NCI-H2227 (cell line): ENCODE measurements around the gene FIGNL2.
"Not testable (repeated sequence)": the region's sequence is repeated elsewhere in the genome, so short reads cannot be mapped to it uniquely, and the experiment has no call there.

ENCODE experiments used
- DNase-seq: peaks from one replicate; lab custom pipeline; 2025; ENCODE audit not compliant: unreplicated experiment; lab: John Stamatoyannopoulos, UW

Gene FIGNL2, protein sequence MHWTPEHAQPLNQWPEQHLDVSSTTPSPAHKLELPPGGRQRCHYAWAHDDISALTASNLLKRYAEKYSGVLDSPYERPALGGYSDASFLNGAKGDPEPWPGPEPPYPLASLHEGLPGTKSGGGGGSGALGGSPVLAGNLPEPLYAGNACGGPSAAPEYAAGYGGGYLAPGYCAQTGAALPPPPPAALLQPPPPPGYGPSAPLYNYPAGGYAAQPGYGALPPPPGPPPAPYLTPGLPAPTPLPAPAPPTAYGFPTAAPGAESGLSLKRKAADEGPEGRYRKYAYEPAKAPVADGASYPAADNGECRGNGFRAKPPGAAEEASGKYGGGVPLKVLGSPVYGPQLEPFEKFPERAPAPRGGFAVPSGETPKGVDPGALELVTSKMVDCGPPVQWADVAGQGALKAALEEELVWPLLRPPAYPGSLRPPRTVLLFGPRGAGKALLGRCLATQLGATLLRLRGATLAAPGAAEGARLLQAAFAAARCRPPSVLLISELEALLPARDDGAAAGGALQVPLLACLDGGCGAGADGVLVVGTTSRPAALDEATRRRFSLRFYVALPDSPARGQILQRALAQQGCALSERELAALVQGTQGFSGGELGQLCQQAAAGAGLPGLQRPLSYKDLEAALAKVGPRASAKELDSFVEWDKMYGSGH

DNA sequence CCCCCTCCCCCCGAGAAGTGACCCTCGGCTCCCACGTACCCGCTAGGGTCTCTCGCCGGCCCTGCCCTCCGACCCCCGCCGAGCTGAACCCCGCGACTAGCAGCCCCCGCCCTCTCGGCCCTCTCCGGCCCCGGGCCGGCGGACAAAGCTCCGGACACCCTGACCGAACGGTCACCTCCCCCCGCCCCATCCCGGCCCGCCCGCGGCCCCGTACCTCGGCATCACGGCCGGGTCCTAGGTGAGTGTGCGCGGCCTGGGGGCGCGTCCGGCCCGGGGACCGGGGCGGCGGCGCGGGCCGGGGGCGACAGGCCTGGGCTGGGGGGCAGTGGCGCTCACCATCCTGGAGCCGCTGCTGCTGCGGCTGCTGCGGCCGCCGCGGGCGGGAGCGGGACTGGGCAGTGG, at the start of gene FIGNL2:
Gene FIGNL2 (minus strand): TSS at position 393 of the 402 bp plus-strand sequence. CDS start 26,305 bp downstream, outside the sequence.
- no peak for DNase-seq

DNA sequence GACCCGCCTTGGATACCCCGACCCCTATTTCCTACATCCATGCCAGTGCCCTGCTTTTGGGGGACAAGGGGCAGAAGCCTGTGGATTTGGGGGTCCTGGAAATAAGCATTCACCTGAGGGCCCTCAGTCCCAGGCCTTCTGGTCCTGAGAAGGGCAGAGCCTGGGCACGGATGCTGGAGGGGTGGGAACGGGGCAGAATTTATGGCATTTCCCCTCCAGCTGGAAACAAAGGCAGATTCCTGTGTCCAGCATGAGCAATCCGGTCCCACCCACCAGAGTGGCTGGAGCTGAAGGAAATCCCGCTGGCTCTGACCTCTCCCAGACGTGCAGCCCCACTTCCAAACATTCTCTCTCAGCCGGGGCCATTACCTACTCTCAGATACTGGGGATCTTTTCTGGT, 48.7 kb upstream of the FIGNL2 start:
- no peak for DNase-seq

DNA sequence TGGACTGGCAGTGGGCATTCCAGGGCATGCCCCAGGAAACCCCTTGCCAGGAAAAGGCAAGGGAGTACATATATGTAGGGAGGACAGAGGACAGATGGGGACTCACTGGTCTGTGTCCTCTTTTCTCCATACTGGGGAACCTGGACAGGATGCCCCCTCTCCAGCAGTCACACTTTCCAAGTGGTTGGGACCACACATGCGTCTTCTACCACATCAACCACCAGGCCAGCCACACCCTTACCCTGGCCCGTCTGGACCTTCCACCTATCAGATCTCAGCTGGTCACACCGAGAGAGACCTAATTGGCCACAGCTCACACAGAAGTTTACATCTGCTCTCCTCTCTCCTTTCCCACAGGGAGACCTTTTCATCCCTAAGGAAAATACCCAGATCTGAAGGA, 47.7 kb upstream of the FIGNL2 start:
- DNase-seq, result no peak

DNA sequence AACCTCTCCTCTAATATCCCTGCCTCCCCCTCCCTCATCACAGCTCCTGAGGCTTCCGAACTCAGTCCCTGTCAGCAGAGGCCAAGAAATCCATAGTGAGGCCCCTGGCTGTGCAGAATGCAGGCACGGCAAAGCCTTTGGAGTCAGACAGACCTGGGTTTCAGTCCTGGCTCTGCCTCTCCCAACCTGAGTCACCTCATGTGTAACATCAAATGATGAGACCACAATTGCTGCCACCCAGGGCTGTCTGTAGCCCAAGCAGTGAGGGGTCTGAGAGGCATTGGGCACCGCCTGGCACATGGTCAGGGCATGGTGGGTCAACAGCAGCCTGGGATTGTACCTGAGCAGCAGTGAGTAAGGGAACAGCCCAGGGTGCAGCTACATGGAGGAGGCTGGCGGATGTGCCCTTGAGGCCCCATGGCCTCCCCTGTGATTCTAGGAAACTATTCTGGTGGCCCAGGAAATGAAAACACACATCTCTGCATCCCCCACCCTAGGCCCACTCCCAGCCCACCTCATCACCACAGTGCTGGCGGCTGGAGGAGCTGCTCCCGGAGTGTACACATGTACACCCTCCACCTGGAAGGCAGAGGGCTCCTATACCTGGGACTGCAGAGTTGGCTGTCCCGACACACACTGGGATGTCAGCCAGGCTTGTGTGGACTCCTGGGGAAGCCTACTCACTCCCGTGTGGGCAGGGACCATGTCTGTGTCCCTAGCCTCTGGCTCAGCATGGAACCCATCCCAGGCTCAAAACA, 47.0 kb upstream of the FIGNL2 start:
- DNase-seq, result no peak

DNA sequence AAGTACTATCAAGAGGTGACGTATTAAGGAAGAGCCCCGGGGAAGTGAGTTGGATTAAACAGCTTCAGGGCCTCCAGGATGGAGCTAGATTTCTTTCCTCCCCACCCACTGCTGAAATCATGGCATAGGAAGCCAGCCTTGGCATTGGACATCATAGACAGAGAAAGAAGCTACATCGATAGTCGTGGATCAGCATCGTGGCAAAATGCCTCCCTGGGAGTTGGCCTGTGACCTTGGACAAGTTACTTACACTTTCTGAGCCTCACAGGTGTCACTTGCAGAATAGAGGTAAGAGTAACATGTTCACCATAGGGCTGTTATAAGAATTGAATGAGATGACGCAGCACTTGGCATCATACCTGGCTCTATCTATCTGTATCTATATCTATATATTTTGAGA, 45.3 kb upstream of the FIGNL2 start:
- DNase-seq, result no peak

DNA sequence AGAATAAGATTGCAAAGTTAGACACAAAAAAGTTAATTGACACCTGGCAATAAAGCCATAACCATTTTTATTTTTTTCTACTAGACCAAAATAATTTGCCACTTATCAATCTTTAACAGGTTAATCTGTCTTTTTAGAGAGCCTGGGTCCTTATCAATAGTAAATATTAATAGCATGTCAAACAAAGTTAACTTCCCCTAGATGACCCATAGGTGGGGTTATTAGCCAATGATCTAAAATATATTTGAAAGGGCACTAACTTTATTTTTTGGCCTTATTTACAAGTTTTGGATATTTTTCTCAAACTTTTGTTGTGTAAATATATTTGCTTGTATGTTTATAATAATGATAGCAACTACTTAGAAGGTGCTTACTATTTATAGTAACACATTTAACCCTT, 43.3 kb upstream of the FIGNL2 start:
- no peak for DNase-seq

DNA sequence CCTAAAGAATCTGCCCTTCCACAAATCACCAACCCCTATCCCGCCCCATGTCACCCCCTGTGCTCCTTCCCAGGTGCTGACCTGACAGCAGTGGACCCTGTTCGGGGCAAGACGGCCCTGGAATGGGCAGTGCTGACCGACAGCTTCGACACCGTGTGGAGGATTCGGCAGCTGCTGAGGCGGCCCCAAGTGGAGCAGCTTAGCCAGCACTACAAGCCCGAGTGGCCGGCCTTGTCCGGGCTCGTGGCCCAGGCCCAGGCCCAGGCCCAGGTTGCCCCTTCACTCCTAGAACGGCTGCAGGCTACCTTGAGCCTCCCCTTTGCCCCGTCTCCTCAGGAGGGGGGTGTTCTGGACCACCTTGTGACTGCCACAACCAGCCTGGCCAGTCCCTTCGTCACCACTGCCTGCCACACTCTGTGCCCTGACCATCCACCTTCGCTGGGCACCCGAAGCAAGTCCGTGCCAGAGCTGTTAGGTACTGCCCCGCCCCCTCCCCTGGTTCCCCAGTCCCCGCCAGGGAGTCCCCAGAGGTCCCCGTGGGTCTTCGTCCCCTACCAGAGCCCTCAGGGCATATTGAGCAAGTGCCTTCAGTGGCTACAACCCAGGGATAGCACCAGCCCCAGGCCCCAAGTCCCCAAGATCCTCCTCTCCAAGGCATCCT, 42.1 kb upstream of the FIGNL2 start:
- no peak for DNase-seq

DNA sequence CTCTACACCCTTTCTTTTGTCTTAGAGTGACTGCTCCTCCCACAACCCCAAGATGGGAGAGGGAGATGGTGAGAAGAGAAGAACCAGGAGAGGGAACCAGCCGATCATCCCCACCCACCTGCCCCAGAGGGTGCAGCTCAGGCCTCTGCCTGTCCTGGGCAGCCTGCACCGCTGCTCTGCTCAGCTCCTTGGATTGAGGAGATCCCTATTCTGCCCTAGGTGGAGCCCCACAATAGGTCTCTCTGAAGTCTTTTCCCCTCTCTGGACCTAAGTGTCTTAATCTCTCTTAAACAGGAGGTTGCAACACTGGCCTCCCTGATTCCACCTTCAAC, 41.6 kb upstream of the FIGNL2 start:
- DNase-seq, result no peak

DNA sequence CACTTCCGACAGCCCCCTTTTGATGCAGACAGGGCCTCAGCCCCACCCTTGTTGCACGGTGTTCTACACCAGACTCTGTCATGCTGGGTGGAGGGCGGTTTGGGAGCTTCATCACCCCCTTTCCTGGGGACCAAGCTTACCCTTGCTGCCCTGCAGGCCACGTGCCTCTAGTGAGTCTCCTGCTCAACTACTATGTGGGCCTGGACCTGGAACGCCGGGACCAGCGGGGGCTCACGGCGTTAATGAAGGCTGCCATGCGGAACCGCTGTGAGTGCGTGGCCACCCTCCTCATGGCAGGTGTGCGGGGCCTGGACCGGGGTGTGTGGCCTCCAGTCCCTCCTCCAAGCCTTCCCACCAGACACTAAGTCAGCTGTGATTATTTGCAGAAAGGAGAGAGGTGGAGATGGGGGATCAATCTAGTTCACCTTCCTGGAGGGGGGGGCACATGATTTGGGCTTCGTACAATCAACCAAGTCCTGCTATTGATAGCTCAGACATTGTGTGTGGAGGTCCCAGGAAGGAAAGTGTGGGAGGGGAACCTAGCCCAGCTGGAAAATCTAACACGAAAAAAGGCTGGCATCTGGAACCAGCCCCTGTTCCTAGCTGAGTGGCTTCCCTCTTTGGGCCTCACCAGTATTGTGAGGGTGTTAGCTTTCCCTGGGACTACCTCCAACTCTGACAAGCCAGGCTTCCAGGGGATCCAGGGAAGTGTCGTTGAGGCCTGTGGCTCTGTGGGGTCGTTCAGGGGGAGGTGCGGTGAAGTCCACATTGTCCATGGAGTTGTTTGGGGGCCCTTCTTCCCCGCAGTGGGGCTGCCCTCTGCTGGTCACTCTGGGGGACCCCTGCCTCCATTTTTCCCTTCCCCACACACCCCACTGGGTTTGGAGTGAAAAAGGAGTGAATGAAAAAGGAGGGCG, 41.0 kb upstream of the FIGNL2 start:
- DNase-seq, result no peak

DNA sequence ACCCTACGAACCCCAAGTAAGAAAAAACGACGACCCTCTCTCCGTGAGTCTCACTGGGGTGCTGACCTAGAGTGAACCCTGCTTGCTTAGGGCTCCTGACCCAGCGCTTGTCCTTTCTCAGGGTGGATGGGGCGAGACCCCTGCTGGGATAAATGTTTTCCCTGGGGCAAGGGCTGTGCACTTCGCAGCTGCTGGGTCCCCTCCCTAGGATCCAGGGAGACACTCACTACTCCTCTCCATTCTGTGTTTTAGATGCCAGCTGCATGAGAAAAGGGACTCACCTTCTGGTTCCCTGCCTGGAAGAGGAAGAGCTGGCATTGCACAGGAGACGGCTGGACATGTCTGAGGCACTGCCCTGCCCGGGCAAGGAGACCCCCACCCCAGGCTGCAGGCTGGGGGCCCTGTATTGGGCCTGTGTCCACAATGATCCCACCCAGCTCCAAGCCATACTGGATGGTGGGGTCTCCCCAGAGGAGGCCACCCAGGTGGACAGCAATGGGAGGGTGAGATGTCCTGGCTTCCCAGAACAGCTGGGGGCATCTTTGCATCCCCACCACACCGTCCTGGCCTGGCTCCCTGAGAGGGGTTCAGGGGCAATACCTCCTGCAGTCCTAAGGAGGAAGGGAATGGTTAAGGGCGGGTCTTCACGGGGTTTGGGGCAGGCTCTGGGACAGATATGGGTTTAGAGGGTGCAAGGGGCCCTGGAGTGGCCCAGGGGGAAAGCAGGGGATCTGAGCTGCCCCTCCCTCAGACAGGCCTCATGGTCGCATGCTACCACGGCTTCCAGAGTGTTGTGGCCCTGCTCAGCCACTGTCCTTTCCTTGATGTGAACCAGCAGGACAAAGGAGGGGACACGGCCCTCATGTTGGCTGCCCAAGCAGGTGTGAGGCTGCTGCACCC, 40.0 kb upstream of the FIGNL2 start:
- no peak for DNase-seq

DNA sequence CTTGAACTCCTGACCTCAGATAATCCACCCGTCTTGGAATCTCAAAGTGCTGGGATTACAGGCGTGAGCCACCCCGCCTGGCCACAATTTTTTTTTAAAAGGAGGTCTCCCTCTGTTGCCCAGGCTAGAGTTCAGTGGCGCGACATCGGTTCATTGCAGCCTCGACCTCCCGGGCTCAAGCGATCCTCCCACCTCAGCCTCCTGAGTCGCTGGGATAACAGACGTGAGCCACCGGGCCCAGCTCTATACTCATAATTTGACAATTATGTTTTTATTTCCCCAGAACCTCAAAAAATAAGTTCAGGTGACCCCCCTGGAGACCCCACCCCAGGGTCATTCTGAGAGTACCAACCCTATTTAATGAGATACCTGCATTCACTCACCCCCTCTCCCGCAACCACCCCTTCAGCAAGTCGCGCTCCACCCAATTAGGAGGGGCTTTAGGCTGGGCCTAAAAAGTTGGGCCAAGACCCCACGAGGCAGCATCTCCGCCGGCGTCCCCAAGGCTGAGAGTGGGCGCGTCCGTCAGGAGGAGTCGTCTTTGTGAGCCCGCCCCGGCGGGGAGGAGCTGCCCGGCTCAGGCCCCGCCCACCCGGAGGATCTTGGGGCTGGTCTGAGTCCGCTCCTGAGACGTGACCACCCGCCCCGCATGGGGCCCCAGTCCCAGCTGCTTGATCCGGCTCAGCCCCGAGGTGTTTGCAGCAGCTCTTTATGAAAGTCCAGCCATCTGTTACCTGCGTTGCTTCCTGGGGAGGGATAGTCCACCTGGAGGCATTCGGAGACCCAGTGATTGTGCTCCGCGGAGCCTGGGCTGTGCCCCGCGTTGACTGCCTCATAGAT, 39.2 kb upstream of the FIGNL2 start, which contains the start of gene ANKRD33:
Gene ANKRD33 (plus strand): TSS at position 628 of the 840 bp plus-strand sequence. CDS start 84 bp downstream, at position 712.
- no peak for DNase-seq

DNA sequence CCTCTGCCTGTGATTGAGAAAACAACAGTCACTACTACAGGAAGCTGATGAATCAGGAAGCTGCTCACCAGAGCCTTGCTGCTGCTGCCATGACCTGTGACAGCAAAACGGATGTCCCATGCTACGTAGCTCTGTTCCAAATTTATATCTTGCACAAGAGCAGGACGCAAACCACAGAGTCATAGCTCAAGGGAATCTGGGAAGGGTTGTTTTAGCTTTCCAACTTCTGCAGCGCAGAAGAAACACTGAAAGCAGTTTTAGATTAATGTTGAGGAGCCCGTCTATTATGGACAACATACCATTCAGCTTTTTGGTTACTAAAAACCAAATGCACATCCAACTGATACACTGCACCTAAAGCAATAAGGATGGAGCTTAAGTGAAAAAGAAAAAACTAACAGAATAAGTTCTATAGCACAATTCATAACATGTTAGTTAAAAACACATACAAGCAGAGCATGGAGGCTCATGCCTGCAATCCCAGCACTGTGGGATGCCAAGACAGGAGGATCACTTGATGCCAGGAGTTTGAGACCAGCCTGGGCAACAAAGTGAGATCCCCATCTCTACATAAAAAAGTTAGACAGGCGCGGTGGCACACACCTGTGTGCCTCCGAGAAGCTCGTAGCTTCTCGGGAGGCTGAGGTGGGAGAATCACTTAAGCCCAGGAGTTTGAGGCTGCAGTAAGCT, 37.6 kb upstream of the FIGNL2 start:
- no peak for DNase-seq

DNA sequence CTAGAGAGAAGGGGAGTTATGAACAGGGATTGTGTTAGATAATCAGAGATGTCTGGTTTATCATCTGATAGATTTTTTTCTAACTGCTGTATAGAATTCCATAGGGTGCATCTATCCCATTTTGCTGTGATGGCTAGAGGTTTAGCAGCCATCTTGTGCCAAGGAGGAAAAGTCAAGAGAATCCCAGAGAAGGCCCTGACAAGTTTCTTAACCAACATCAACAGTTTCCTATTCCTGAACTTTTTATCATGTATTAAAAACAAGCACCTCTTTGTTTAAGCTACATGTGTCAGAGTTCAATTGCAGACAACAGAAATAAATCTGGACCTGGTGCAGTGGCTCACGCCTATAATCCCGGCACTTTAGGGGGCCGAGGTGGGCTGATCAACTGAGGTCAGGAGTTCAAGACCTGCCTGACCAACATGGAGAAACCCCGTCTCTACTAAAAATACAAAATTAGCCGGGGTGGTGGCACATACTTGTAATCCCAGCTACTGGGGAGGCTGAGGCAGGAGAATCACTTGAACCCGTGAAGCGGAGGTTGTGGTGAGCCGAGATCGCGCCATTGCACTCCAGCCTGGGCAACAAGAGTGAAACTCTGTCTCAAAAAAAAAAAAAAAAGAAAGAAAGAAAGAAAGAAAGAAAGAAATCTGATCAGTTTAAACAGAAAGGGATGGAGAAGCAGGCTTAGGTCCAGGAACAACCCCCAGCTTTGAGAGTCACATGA, 36.9 kb upstream of the FIGNL2 start:
- DNase-seq, result not testable (repeated sequence)

DNA sequence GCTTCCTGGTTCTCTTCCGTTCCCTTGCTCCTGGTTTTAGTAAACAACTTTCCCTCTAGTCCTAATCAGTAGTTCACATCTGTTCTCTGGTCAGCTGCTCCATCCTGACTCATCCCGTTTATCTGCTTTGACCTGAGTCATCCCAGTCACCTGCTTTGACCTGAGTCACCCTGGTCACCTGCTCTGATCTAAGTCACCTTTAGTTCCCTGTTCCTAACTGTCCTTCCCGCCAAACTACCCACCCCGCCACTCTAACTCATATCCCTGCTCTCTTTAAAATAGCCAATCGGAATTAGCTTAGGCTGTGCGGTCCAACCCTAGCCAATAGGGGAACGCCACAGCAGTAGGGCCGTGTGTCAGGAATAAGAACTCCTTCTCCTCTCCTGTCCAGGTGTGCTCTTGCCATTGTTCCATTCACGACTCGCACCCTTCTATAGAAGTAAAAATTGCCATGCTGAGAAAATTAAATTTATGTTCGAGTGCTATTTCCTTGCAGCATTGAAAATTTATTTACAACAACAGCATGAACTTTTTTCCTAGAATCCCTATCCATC, 36.2 kb upstream of the FIGNL2 start:
- DNase-seq, result no peak

DNA sequence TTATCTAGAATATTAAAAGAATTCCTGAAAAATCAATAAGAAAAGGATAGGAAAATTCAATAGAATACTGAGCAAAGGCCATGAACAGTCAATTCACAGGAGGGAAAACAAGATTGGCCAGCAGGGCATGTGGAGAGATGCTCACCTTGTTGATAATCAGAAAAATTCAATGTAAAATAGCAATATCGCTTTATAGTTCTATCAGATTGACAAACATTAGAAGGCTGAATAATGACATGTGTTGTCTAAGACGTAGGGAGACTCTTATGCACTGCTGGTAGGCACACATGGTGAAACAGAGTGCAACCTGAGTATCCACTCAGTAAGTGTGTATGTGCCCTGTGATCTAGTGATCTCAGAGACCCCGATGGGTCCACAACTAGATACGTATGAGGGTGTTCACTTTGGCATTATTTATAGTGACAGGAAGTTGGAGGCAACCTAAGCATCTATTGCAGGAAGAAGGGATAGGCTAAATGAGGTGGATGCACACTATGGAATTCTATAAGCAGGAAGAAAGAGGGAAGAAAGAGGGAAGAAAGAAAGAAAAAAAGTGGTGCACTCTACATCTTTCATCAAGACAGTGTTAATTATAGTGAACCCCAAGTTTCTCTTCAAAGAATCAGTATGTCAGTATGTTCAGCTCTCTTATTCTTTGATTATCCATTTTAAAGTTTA, 35.6 kb upstream of the FIGNL2 start:
- DNase-seq, result no peak

DNA sequence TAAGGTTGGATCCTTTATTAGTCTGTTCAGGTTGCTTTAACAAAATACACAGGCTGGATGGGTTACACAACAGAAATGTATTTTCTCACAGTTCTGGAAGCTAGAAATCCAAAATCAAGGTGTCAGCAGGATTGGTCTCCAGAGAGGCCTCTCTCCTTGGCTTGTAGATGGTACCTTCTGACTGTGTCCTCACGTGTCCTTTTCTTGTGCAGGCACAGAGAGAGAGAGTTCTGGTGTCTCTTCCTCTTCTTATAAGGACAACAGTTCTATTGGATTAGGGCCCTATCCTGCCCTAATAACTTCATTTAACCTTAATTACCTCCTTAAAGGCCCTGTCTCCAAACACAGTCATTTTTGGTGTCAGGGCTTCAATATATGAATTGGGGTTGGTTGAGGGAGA, 34.8 kb upstream of the FIGNL2 start:
- no peak for DNase-seq
